Measurements from ENCODE around the gene F11R. TPM values are rescaled to one million over a fixed set of nuclear protein-coding genes. Genes with fewer than 3 reads are reported as not detected.

F11R gene
- total and polyA plus RNA-seq, 2 donors (not counting 1 experiment from before 2014, with no cell fraction given) = 0.50 to 0.66 TPM

GRCh38 chr1:160961419-160961818, 59.5 kb downstream of the F11R start:
- Histone ChIP-seq H4K20me1 (ENCODE audit: control insufficient read depth, extremely low read depth, insufficient read depth, low read length) (no peaks in the 10 kb centered on the region), H2AFZ (ENCODE audit: low read length) (no peak overlapping the region), H3K36me3 (ENCODE audit: control insufficient read depth, insufficient read depth, low read length) (no peaks in the 10 kb centered on the region), H3K79me2 (ENCODE audit: control insufficient read depth, insufficient read depth, low read length) (no peaks in the 10 kb centered on the region), H3K9ac (ENCODE audit: insufficient read depth, low read length) (no peak overlapping the region), H3K4me2 (ENCODE audit: extremely low read depth, insufficient read depth, low read length) (no peak overlapping the region), H3K9me3 (ENCODE audit: control insufficient read depth, insufficient read depth, low read depth, low read length) (no peaks in the 10 kb centered on the region), H3K4me3 (replicated peaks in 1 of 4; ENCODE audit: control extremely low read depth in 1 of 4, insufficient read depth in 1 of 4, low read depth in 3 of 4, low read length in 4 of 4) (no peak overlapping the region), H3K27ac (ENCODE audit: insufficient read depth, low read length) (no peak overlapping the region), H3K4me1 (ENCODE audit: control insufficient read depth, extremely low read depth, insufficient read depth, low read length) (no peaks in the 10 kb centered on the region), H3K27me3 (ENCODE audit: control insufficient read depth, insufficient read depth, low read length) (no peaks in the 10 kb centered on the region)
- no peak for DNase-seq (ENCODE audit: low read depth in 2 of 2)
- TF ChIP-seq CTCF (conservative IDR thresholded peaks at IDR 0.05 in 1 of 2, IDR thresholded peaks at IDR 0.05 in 1 of 2; ENCODE audit: low read depth in 1 of 2, low read length in 2 of 2) (no peak), EZH2 (IDR thresholded peaks at IDR 0.05; ENCODE audit: low read length, missing control alignments) (no peak)

- Histone ChIP-seq H3K9me3 (ENCODE audit: control insufficient read depth, insufficient read depth, low read depth, low read length) (no peaks in the 10 kb centered on the region), H3K4me2 (ENCODE audit: extremely low read depth, insufficient read depth, low read length) (no peak overlapping the region), H2AFZ (ENCODE audit: low read length) (no peak overlapping the region), H3K4me1 (ENCODE audit: control insufficient read depth, extremely low read depth, insufficient read depth, low read length) (no peaks in the 10 kb centered on the region), H3K27ac (ENCODE audit: insufficient read depth, low read length) (no peak overlapping the region), H3K9ac (ENCODE audit: insufficient read depth, low read length) (no peak overlapping the region), H3K27me3 (ENCODE audit: control insufficient read depth, insufficient read depth, low read length) (no peaks in the 10 kb centered on the region), H3K79me2 (ENCODE audit: control insufficient read depth, insufficient read depth, low read length) (no peaks in the 10 kb centered on the region), H3K36me3 (ENCODE audit: control insufficient read depth, insufficient read depth, low read length) (no peaks in the 10 kb centered on the region), H4K20me1 (ENCODE audit: control insufficient read depth, extremely low read depth, insufficient read depth, low read length) (no peaks in the 10 kb centered on the region), H3K4me3 (replicated peaks in 1 of 4; ENCODE audit: control extremely low read depth in 1 of 4, insufficient read depth in 1 of 4, low read depth in 3 of 4, low read length in 4 of 4) (no peak overlapping the region)
- TF ChIP-seq CTCF (conservative IDR thresholded peaks at IDR 0.05 in 1 of 2, IDR thresholded peaks at IDR 0.05 in 1 of 2; ENCODE audit: low read depth in 1 of 2, low read length in 2 of 2) (no peak), EZH2 (IDR thresholded peaks at IDR 0.05; ENCODE audit: low read length, missing control alignments) (no peak)
- no peak for DNase-seq (ENCODE audit: low read depth in 2 of 2)
Measured at GRCh38 chr1:160956966-160957365, 64.0 kb downstream of the F11R start.

GRCh38 chr1:160954158-160955104, 66.5 kb downstream of the F11R start, which contains the start of gene ITLN2:
TSS of gene ITLN2 (minus strand) at chr1:160954809. CDS start at chr1:160954741, 68 bp downstream.
- DNase-seq (ENCODE audit: low read depth in 2 of 2) = peak in 1 of 2 donors; percentile 14

More at GRCh38 chr1:160954158-160955104, 66.5 kb downstream of the F11R start, which contains the start of gene ITLN2:
- Histone ChIP-seq H3K27ac (ENCODE audit: insufficient read depth, low read length) (no peak within 1 kb of the TSS), H2AFZ (ENCODE audit: low read length) (no peak within 1 kb of the TSS), H3K27me3 (ENCODE audit: control insufficient read depth, insufficient read depth, low read length) (no peaks in the 10 kb centered on the region), H3K79me2 (ENCODE audit: control insufficient read depth, insufficient read depth, low read length) (no peaks in the 10 kb centered on the region), H3K4me3 (replicated peaks in 1 of 4; ENCODE audit: control extremely low read depth in 1 of 4, insufficient read depth in 1 of 4, low read depth in 3 of 4, low read length in 4 of 4) (no peak within 1 kb of the TSS), H3K9me3 (ENCODE audit: control insufficient read depth, insufficient read depth, low read depth, low read length) (no peaks in the 10 kb centered on the region), H3K4me2 (ENCODE audit: extremely low read depth, insufficient read depth, low read length) (no peak within 1 kb of the TSS), H3K36me3 (ENCODE audit: control insufficient read depth, insufficient read depth, low read length) (no peaks in the 10 kb centered on the region), H4K20me1 (ENCODE audit: control insufficient read depth, extremely low read depth, insufficient read depth, low read length) (no peaks in the 10 kb centered on the region), H3K4me1 (ENCODE audit: control insufficient read depth, extremely low read depth, insufficient read depth, low read length) (no peaks in the 10 kb centered on the region), H3K9ac (ENCODE audit: insufficient read depth, low read length) (no peak within 1 kb of the TSS)
- TF ChIP-seq CTCF (conservative IDR thresholded peaks at IDR 0.05 in 1 of 2, IDR thresholded peaks at IDR 0.05 in 1 of 2; ENCODE audit: low read depth in 1 of 2, low read length in 2 of 2) = peak; percentile 42 to 55
- no peak for TF ChIP-seq EZH2 (IDR thresholded peaks at IDR 0.05; ENCODE audit: low read length, missing control alignments)

Data from fibroblast of lung (primary cell).